GM18951 (cell line): ENCODE measurements around the gene KRTAP19-5.

Source experiments
- POLR2A ChIP-seq: IDR thresholded peaks from 4 replicates; pipeline ENCODE4 v1.6.1; 2011; ENCODE audit warnings: mild to moderate bottlenecking; ENCODE audit not compliant: insufficient read length, insufficient read depth; ENCODE audit errors: extremely low read depth
- in situ Hi-C: fragments of 300-500 bp; cut with MboI; formaldehyde crosslinking; loops from one replicate; pipeline ENCODE4 v1.12.0; 2022; ENCODE audit warnings: low sequenced_read_pairs, mixed read lengths, inconsistent platforms; ENCODE audit not compliant: unreplicated experiment

KRTAP19-5 gene

GRCh38 chr21:30468900-30469714 is 32.8 kb downstream of the KRTAP19-5 start:
- no peak for TF ChIP-seq POLR2A
- in situ Hi-C loops = no loop called here

DNA sequence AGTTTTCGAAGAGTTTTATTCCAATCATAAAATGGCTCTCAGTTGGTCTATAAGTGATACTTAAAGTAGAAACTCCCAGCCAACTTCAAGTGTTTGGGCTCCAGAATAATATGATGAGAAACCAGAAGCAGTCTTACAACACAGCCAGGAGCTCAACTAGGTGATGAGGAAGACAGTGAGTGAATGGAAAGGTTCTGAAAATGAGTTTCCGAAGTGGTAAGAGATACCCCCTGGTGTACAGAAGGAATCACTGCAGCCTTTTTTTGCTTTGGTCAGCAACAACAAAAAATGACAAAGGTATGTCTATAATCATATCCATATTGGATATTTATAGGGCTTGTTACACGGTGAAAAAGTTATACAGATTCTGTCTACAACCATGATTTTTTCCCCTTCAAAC is 38.2 kb downstream of the KRTAP19-5 start:
- in situ Hi-C loops = no loop called here
- no peak for TF ChIP-seq POLR2A
